ENCODE data around the gene SLC24A4.

The SLC24A4 gene

DNA sequence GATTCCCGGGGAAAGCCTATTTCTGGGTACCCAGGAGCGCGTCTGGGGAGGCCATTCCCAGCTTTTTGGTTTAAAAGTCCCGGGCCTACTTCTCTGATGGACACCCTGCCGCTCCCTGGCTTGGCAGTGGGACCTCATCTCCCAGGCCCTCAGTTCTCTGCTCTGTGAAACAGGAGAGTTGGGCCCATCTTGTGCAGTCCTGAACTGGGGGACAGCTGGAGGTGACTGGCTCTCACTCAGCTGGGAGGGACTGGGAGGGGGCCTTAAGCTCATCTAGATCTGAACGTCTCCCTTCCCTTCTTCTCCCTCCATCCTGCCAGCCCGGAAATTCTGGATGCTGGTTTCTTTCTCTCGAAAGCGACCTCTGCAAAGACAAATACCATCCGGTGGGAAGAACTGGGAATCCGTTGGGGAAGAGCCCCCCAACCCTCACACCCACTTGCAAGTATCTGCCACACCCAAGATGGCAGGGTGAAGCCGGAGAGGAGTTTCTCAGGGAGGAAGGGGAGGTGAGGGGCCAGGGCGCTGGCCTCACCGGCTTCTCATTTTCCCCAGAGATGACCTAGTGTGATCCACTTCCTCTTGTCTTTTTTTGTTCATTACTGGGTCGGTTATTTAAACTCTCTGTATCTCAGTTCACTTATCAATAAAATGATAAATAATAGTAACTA is 192.0 kb downstream of the SLC24A4 start:
- Histone ChIP-seq H3K9me3 (ENCODE audit: control insufficient read depth, insufficient read depth, low read length) (no peaks in the 10 kb centered on the region), H3K27ac (ENCODE audit: low read depth, low read length) (no peak overlapping the region), H3F3A (ENCODE audit: control insufficient read depth, insufficient read depth) (no peaks in the 10 kb centered on the region), H3K4me1 (ENCODE audit: control insufficient read depth, low read length) (no peaks in the 10 kb centered on the region), H3K79me2 (ENCODE audit: control insufficient read depth, low read length) (no peaks in the 10 kb centered on the region), H3K4me2 (ENCODE audit: low read length) (no peak overlapping the region), H4K20me1 (ENCODE audit: control insufficient read depth, insufficient read depth, low read depth, low read length) (no peaks in the 10 kb centered on the region), H3K9me2 (replicated peaks; ENCODE audit: control insufficient read depth, low read length) (no peaks in the 10 kb centered on the region), H3K36me3 (ENCODE audit: control insufficient read depth, low read length) (no peaks in the 10 kb centered on the region), H3K27me3 (ENCODE audit: control insufficient read depth, low read length) (peaks cover 8% of the 10 kb centered on the region; the same call in 1 of the 2 replicates), H3K4me3 (ENCODE audit: low read length) (no peak overlapping the region)
- no peak for TF ChIP-seq EZH2phosphoT487 (IDR thresholded peaks at IDR 0.05; ENCODE audit: borderline replicate concordance, low read length)
- TF ChIP-seq, protein P1, sequence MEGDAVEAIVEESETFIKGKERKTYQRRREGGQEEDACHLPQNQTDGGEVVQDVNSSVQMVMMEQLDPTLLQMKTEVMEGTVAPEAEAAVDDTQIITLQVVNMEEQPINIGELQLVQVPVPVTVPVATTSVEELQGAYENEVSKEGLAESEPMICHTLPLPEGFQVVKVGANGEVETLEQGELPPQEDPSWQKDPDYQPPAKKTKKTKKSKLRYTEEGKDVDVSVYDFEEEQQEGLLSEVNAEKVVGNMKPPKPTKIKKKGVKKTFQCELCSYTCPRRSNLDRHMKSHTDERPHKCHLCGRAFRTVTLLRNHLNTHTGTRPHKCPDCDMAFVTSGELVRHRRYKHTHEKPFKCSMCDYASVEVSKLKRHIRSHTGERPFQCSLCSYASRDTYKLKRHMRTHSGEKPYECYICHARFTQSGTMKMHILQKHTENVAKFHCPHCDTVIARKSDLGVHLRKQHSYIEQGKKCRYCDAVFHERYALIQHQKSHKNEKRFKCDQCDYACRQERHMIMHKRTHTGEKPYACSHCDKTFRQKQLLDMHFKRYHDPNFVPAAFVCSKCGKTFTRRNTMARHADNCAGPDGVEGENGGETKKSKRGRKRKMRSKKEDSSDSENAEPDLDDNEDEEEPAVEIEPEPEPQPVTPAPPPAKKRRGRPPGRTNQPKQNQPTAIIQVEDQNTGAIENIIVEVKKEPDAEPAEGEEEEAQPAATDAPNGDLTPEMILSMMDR (IDR thresholded peaks at IDR 0.05; ENCODE audit: low read depth, low read length, poor library complexity, severe bottlenecking): no peak

DNA sequence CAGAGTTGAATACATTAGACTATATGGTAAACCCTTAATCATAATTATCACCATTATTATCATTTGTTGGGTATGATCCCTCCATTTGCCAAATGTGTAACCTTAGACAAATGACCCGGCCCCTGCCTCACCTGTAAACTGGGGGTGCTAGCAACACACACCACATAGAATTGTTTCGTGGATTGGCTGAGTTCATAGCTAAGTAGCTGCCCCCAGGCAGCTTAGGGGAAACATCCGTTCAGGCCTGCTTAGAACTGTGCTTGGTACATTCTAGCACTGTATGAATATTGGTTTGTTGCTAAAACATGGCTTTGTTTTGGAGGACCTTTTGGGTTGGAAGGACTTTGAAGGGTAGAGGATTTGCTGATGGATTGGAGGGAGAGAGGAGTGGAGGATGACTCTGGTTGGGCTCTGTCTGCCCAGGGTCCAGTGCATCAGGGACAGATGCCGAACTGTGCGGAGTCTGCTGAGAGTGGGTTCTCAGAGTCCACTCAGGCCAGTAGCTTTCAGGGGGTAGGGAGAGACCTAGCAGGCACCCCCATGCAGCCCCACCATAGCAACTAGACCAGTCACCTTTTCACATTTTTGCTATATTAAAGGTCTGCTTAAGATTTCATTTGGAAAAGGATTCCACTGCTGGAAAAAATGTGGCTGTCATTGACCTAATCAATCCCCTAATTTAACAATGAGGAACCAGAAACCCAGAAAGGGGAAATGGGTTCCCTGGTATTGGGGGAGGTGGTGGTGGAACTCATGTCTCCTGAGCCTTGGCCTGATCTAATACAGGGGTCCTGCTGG is 192.8 kb downstream of the SLC24A4 start:
- no peak overlapping the region for H3K27ac ChIP-seq (ENCODE audit: low read depth, low read length)
- H3K4me3 ChIP-seq (ENCODE audit: low read length): no peak overlapping the region
- H3K9me2 ChIP-seq (replicated peaks; ENCODE audit: control insufficient read depth, low read length): no peaks in the 10 kb centered on the region
- H3K36me3 ChIP-seq (ENCODE audit: control insufficient read depth, low read length): no peaks in the 10 kb centered on the region
- H3K27me3 ChIP-seq (ENCODE audit: control insufficient read depth, low read length): 0 out of 2 replicates have a peak, but pooled peaks cover 8% of the 10 kb centered on the region
- no peaks in the 10 kb centered on the region for H4K20me1 ChIP-seq (ENCODE audit: control insufficient read depth, insufficient read depth, low read depth, low read length)
- TF ChIP-seq EZH2phosphoT487 (IDR thresholded peaks at IDR 0.05; ENCODE audit: borderline replicate concordance, low read length): no peak
- TF ChIP-seq, protein P1 (IDR thresholded peaks at IDR 0.05; ENCODE audit: low read depth, low read length, poor library complexity, severe bottlenecking): no peak
- no peaks in the 10 kb centered on the region for H3K9me3 ChIP-seq (ENCODE audit: control insufficient read depth, insufficient read depth, low read length)
- H3K79me2 ChIP-seq (ENCODE audit: control insufficient read depth, low read length): no peaks in the 10 kb centered on the region
- H3F3A ChIP-seq (ENCODE audit: control insufficient read depth, insufficient read depth): no peaks in the 10 kb centered on the region
- H3K4me1 ChIP-seq (ENCODE audit: control insufficient read depth, low read length): no peaks in the 10 kb centered on the region
- H3K4me2 ChIP-seq (ENCODE audit: low read length): no peak overlapping the region

DNA sequence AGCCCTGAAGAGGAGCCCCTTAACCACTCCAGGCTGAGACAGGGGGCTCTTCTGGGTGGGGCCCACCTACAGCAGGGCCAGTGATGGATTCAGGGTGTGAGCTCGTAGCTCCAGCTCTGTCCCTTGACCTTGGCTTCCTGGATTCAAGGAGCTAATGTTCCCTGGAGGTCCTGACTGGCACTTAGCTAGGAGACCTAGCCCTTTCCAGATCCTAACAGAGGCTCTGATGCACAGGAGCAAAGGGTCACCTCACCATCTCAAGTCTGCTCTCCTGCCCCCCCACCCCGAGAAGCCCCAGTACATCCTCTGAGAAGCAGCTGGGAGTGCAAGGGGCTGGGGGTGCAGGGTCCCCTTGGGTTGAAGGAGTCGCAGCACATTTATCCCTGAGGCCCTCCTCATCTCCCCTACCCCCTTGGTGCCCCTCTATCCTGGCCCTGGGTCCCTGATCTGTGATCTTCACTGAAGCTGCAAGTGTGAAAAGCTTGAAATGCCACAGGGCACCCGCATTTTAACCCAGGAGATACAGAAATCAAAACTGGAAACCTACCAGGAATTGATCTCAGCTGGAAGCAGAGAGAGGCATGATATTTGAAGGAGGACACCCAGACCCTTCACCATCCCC is 193.5 kb downstream of the SLC24A4 start:
- H3K9me2 ChIP-seq (replicated peaks; ENCODE audit: control insufficient read depth, low read length): no peaks in the 10 kb centered on the region
- no peak overlapping the region for H3K4me3 ChIP-seq (ENCODE audit: low read length)
- no peaks in the 10 kb centered on the region for H3K9me3 ChIP-seq (ENCODE audit: control insufficient read depth, insufficient read depth, low read length)
- no peaks in the 10 kb centered on the region for H3K79me2 ChIP-seq (ENCODE audit: control insufficient read depth, low read length)
- no peaks in the 10 kb centered on the region for H3K4me1 ChIP-seq (ENCODE audit: control insufficient read depth, low read length)
- H3K4me2 ChIP-seq (ENCODE audit: low read length): no peak overlapping the region
- no peaks in the 10 kb centered on the region for H3F3A ChIP-seq (ENCODE audit: control insufficient read depth, insufficient read depth)
- TF ChIP-seq, protein P1 (IDR thresholded peaks at IDR 0.05; ENCODE audit: low read depth, low read length, poor library complexity, severe bottlenecking): no peak
- no peak for TF ChIP-seq EZH2phosphoT487 (IDR thresholded peaks at IDR 0.05; ENCODE audit: borderline replicate concordance, low read length)
- H3K27ac ChIP-seq (ENCODE audit: low read depth, low read length): no peak overlapping the region
- 0 out of 2 replicates have a peak, but pooled peaks cover 11% of the 10 kb centered on the region for H3K27me3 ChIP-seq (ENCODE audit: control insufficient read depth, low read length)
- H3K36me3 ChIP-seq (ENCODE audit: control insufficient read depth, low read length): no peaks in the 10 kb centered on the region
- H4K20me1 ChIP-seq (ENCODE audit: control insufficient read depth, insufficient read depth, low read depth, low read length): no peaks in the 10 kb centered on the region
